PC-9 (cell line): ENCODE measurements around the gene IGLL5. TPM values are rescaled to one million over a fixed set of nuclear protein-coding genes. Genes with fewer than 3 reads are reported as not detected.

Experiments used
- BruUV-seq: library from RNA; stranded (reverse); fragments of 400-500 nt; replicated peaks from 2 replicates; lab custom pipeline; 2021; lab: Mats Ljungman, UMichigan
- CTCF ChIA-PET: fragments of 300-600 bp; sonication (Branson Sonifier 250); formaldehyde crosslinking; loops from one replicate; lab custom pipeline; 2022; ENCODE audit warnings: antibody characterized with exemption; lab: Charles Lee
- POLR2A ChIA-PET: fragments of 300-600 bp; sonication (Branson Sonifier 250); formaldehyde crosslinking; loops from one replicate; lab custom pipeline; 2022; ENCODE audit warnings: antibody characterized with exemption; ENCODE audit not compliant: unreplicated experiment; lab: Charles Lee
- DNase-seq, 2 experiments: peaks; one replicate each; pipeline versions ENCODE4 v3.0.0 to v3.0.0-alpha.2; 2015 to 2022; ENCODE audit warnings: mixed read lengths in 1 of 2
- H2AFZ ChIP-seq: fragments of 200-600 bp; sonication (generic); 2 replicates; pipeline ENCODE4 v1.8.1; 2017; ENCODE audit warnings: antibody characterized with exemption
- H3F3A ChIP-seq: fragments of 200-600 bp; sonication (generic); 2 replicates; pipeline ENCODE4 v1.8.1; 2017; ENCODE audit warnings: antibody characterized with exemption, mild to moderate bottlenecking, low read depth; ENCODE audit not compliant: insufficient read depth
- H3K27ac ChIP-seq: fragments of 200-600 bp; sonication (generic); 2 replicates; pipeline ENCODE4 v1.6.1; 2016; ENCODE audit warnings: mixed run types
- H3K27me3 ChIP-seq: fragments of 200-600 bp; sonication (generic); 2 replicates; pipeline ENCODE4 v1.6.1; 2016; ENCODE audit warnings: low read depth, mixed run types; ENCODE audit not compliant: insufficient read depth
- H3K36me3 ChIP-seq: fragments of 200-600 bp; sonication (generic); 2 replicates; pipeline ENCODE4 v1.6.1; 2016; ENCODE audit warnings: low read depth, mixed run types
- H3K4me1 ChIP-seq: fragments of 200-600 bp; sonication (generic); replicated peaks from 2 replicates; pipeline ENCODE4 v1.6.1; 2016; ENCODE audit warnings: mixed run types; ENCODE audit not compliant: insufficient read depth
- H3K4me2 ChIP-seq: fragments of 200-600 bp; sonication (generic); 2 replicates; pipeline ENCODE4 v1.6.1; 2017; ENCODE audit warnings: mixed run types
- H3K4me3 ChIP-seq: fragments of 200-600 bp; sonication (generic); 2 replicates; pipeline ENCODE4 v1.6.1; 2016; ENCODE audit warnings: mixed run types
- H3K79me2 ChIP-seq: fragments of 200-600 bp; sonication (generic); 2 replicates; pipeline ENCODE4 v1.6.1; 2017; ENCODE audit warnings: low read depth, mixed run types
- H3K9me2 ChIP-seq: fragments of 200-600 bp; sonication (generic); 2 replicates; pipeline ENCODE4 v1.8.1; 2017; ENCODE audit warnings: mild to moderate bottlenecking; ENCODE audit not compliant: insufficient read depth
- H3K9me3 ChIP-seq: fragments of 200-600 bp; sonication (generic); 2 replicates; pipeline ENCODE4 v1.8.1; 2016; ENCODE audit warnings: low read depth; ENCODE audit not compliant: insufficient read depth
- H4K20me1 ChIP-seq: fragments of 200-600 bp; sonication (generic); 2 replicates; pipeline ENCODE4 v1.8.1; 2017; ENCODE audit not compliant: insufficient read depth
- EZH2 ChIP-seq: fragments of 200-600 bp; sonication (generic); IDR thresholded peaks from 2 replicates; pipeline ENCODE4 v1.8.0; 2017; ENCODE audit warnings: antibody characterized with exemption, low read depth
- intact Hi-C: fragments of 100-400 bp; cut with micrococcal nuclease; formaldehyde crosslinking; loops from one replicate; pipeline ENCODE4 v1.10.0; 2022; ENCODE audit not compliant: unreplicated experiment
- total RNA-seq: library from RNA; stranded (reverse); gene quantifications from 2 replicates; pipeline ENCODE4 v1.2.3, GENCODE V29; 2021
- TF ChIP-seq, protein P1 (sequence below): fragments of 200-600 bp; sonication (generic); conservative IDR thresholded peaks from 2 replicates; pipeline ENCODE4 v1.6.1; 2017; ENCODE audit warnings: mixed run types, antibody characterized with exemption, mild to moderate bottlenecking, moderate library complexity

Gene IGLL5
- total RNA-seq, 1 experiment from 2014 or later: not detected

DNA sequence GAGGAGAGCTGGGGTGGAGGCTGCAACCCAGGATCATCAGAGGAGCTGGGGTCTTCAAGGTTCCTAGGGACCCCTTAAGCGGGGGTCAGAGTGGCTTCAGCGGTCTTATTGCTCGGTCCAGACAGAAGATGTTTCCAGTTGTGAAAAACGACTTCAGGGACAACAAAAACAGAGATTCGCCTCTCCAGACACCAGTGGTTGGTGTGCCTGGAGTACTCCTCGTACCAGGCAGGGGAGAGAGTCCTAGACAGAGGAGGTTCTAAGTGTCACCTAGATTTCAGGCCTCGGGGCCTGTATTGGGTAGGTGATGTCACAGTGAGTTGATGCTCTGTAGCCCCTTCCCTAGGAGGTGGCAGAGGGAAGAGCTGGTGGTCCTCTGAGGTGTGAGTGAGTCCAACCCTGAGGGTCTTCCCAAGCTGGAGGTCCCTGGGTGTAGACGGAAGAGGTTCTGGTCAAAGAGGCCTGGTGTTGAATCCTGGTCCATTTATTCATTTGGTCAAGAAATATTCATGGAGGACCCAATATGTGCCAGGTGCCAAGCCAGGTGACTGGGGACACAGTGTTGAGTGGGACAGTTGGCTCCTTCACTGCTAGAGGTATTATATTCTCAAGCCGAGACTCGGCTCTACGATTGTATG lies 4.4 kb upstream of the IGLL5 start:
- no TSS peak for BruUV-seq
- no peaks in the 10 kb centered on the region for H3K36me3 ChIP-seq
- no peaks in the 10 kb centered on the region for H3K4me1 ChIP-seq
- ChIA-PET CTCF (no interaction called here), POLR2A (no interaction called here)
- H3K27ac ChIP-seq: no peak overlapping the region
- H4K20me1 ChIP-seq: no peaks in the 10 kb centered on the region
- no peak overlapping the region for H3K4me2 ChIP-seq
- intact Hi-C loops: no loop called here
- H3K27me3 ChIP-seq: peaks cover 60% of the 10 kb centered on the region
- H2AFZ ChIP-seq: no peak overlapping the region
- H3K9me3 ChIP-seq: no peaks in the 10 kb centered on the region
- no peak for DNase-seq
- no peaks in the 10 kb centered on the region for H3K9me2 ChIP-seq
- no peaks in the 10 kb centered on the region for H3K79me2 ChIP-seq
- no peaks in the 10 kb centered on the region for H3F3A ChIP-seq
- H3K4me3 ChIP-seq: no peak overlapping the region
- TF ChIP-seq, protein P1, sequence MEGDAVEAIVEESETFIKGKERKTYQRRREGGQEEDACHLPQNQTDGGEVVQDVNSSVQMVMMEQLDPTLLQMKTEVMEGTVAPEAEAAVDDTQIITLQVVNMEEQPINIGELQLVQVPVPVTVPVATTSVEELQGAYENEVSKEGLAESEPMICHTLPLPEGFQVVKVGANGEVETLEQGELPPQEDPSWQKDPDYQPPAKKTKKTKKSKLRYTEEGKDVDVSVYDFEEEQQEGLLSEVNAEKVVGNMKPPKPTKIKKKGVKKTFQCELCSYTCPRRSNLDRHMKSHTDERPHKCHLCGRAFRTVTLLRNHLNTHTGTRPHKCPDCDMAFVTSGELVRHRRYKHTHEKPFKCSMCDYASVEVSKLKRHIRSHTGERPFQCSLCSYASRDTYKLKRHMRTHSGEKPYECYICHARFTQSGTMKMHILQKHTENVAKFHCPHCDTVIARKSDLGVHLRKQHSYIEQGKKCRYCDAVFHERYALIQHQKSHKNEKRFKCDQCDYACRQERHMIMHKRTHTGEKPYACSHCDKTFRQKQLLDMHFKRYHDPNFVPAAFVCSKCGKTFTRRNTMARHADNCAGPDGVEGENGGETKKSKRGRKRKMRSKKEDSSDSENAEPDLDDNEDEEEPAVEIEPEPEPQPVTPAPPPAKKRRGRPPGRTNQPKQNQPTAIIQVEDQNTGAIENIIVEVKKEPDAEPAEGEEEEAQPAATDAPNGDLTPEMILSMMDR: no peak
- TF ChIP-seq EZH2: no peak

DNA sequence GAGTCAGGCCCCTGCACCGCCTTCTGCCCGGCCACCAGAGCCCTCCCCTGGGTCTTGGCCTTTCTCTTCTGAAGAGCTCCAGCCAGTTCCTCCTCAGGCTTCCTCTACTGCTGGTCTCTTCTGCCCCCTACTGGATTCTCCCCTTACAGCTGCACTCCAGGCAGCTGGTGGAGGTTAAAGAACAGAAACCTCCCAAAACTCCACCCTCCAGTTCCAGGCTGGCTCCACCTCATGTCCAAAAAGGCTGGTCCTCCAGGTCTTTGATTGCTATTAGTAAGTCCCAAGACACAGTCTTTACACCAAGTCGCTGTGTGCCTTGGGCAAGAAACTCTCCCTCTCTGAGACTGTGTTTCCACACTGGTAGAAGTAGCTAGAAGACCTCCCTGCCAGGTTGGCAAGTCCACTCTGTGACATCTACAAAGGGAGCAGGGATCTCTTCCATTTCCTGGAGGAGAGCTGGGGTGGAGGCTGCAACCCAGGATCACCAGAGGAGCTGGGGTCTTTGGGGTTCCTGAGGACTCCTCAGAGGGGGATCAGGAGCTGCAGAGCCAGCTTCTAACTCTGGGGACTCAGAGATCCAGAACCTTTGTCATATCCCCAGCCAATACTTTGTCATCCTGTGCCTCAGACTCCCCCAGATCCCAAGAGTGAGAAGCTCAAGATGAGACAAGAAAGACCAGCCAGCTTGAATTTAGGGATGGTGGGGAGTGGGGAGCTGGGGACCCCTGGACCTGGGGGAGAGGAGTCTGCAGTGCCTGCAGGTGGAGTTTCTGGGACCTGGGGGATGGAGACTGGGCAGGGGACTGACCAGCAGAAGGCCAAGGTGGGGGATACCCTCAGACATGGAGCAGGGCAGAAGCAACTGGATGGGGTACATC lies 3.4 kb upstream of the IGLL5 start:
- H3K79me2 ChIP-seq: no peaks in the 10 kb centered on the region
- ChIA-PET CTCF (no interaction called here), POLR2A (no interaction called here)
- TF ChIP-seq, protein P1: peak; percentile 63
- no peak for TF ChIP-seq EZH2
- H3K36me3 ChIP-seq: no peaks in the 10 kb centered on the region
- no peak overlapping the region for H3K4me2 ChIP-seq
- H2AFZ ChIP-seq: no peak overlapping the region
- no peaks in the 10 kb centered on the region for H3K9me3 ChIP-seq
- intact Hi-C loops: no loop called here
- no peaks in the 10 kb centered on the region for H3K4me1 ChIP-seq
- no peak overlapping the region for H3K4me3 ChIP-seq
- H3F3A ChIP-seq: no peaks in the 10 kb centered on the region
- H3K27ac ChIP-seq: no peak overlapping the region
- peaks cover 64% of the 10 kb centered on the region for H3K27me3 ChIP-seq
- peak in 1 of 2 experiments; percentile 19 for DNase-seq
- BruUV-seq: no TSS peak
- H4K20me1 ChIP-seq: no peaks in the 10 kb centered on the region
- no peaks in the 10 kb centered on the region for H3K9me2 ChIP-seq

DNA sequence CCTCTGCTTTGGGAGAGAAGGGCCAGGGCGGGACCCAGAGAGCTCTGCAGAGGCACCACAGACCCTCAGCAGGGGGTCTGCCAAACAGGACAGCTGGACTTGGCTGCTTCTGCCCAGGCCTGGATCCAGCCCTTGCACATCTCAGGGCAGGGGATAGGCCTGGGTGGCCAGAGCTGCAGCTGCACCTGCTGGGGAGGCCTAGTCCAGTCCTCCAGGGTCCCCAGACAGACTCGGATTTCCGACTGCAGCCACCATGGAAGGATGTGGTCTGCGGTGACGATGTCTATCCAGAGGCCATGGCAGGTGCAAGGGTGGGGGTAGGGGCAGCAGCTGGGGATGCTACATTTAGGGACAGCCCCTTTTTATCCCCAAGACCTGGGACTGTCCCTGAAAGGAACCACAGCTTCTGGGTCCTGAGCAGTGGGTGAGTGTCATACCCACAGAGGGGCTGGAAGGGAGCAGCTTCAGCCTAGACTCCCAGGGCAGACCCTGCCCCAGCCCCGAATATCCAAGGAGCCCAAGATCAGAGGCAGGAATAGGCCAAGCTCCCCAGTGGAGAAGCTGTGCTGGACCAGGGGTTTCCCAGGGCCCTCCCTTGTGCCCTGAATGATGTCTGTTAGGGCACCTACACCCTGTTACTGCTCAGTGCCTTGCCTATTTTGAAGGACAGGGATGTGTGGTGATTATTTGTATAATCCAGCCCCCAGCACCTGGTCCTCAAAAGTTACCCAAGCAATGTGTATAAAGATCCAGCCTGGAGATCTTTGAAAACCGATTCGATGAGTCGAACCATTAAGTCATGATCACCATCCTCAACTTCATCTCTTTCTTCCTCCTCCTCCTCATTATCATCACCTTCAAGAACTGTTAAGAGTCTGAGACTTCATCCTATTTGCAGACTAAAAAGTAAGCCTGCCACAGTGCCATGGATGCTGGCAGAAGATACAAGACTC lies 2.5 kb upstream of the IGLL5 start:
- TF ChIP-seq, protein P1: no peak
- ChIA-PET CTCF (no interaction called here), POLR2A (no interaction called here)
- Histone ChIP-seq H3K36me3 (no peaks in the 10 kb centered on the region), H3K27me3 (peaks cover 62% of the 10 kb centered on the region), H3K4me3 (no peak overlapping the region), H3K9me2 (no peaks in the 10 kb centered on the region), H4K20me1 (no peaks in the 10 kb centered on the region), H3K27ac (no peak overlapping the region), H3K9me3 (no peaks in the 10 kb centered on the region), H3K4me2 (no peak overlapping the region), H2AFZ (no peak overlapping the region), H3K4me1 (no peaks in the 10 kb centered on the region), H3K79me2 (no peaks in the 10 kb centered on the region), H3F3A (no peaks in the 10 kb centered on the region)
- BruUV-seq: no TSS peak
- intact Hi-C loops: no loop called here
- DNase-seq: no peak
